ENCODE data around the gene RALGPS2. TPM values are rescaled to one million over a fixed set of nuclear protein-coding genes. Genes with fewer than 3 reads are reported as not detected.

RALGPS2 gene
- total RNA-seq, 1 experiment from 2014 or later: 12.7 TPM

GRCh38 chr1:178918308-178918707 is 193.3 kb downstream of the RALGPS2 start:
- intact Hi-C loops (cut with micrococcal nuclease; ENCODE audit: unreplicated experiment): no loop called here
- ChIA-PET POLR2A (ENCODE audit: low non-redundant PET) (no interaction called here), CTCF (no interaction called here)
- no peaks in the 10 kb centered on the region for H3K27me3 ChIP-seq (replicated peaks; ENCODE audit: insufficient read depth, low read depth, low read length, poor library complexity)
- H3K9me3 ChIP-seq (ENCODE audit: low read depth, low read length, poor library complexity, severe bottlenecking): no peaks in the 10 kb centered on the region
- no peak overlapping the region for H3K4me3 ChIP-seq (ENCODE audit: low read depth, low read length, poor library complexity, severe bottlenecking)
- no peak for TF ChIP-seq EZH2 (IDR thresholded peaks at IDR 0.05; ENCODE audit: borderline replicate concordance, low read depth, low read length, poor library complexity, severe bottlenecking)
- no peak for TF ChIP-seq CTCF (conservative IDR thresholded peaks at IDR 0.05; ENCODE audit: low read depth, low read length)
- no peaks in the 10 kb centered on the region for H3K36me3 ChIP-seq (ENCODE audit: insufficient read depth, low read length, poor library complexity, severe bottlenecking)
- BruUV-seq (replicated peaks): no TSS peak
- no peak for DNase-seq (ENCODE audit: low spot score)
- H3K27ac ChIP-seq (ENCODE audit: low read depth, low read length, poor library complexity, severe bottlenecking): no peak overlapping the region
- no peaks in the 10 kb centered on the region for H3K4me1 ChIP-seq (ENCODE audit: insufficient read depth, low read length, poor library complexity, severe bottlenecking)

- Histone ChIP-seq H3K27me3 (replicated peaks; ENCODE audit: insufficient read depth, low read depth, low read length, poor library complexity) (no peaks in the 10 kb centered on the region), H3K36me3 (ENCODE audit: insufficient read depth, low read length, poor library complexity, severe bottlenecking) (no peaks in the 10 kb centered on the region), H3K9me3 (ENCODE audit: low read depth, low read length, poor library complexity, severe bottlenecking) (no peaks in the 10 kb centered on the region), H3K4me3 (ENCODE audit: low read depth, low read length, poor library complexity, severe bottlenecking) (no peak overlapping the region), H3K4me1 (ENCODE audit: insufficient read depth, low read length, poor library complexity, severe bottlenecking) (no peaks in the 10 kb centered on the region), H3K27ac (ENCODE audit: low read depth, low read length, poor library complexity, severe bottlenecking) (no peak overlapping the region)
- intact Hi-C loops (cut with micrococcal nuclease; ENCODE audit: unreplicated experiment): no loop called here
- CTCF ChIA-PET: no interaction called here
- DNase-seq (ENCODE audit: low spot score): no peak
- BruUV-seq (replicated peaks): no TSS peak
- TF ChIP-seq EZH2 (IDR thresholded peaks at IDR 0.05; ENCODE audit: borderline replicate concordance, low read depth, low read length, poor library complexity, severe bottlenecking) (no peak), CTCF (conservative IDR thresholded peaks at IDR 0.05; ENCODE audit: low read depth, low read length) (no peak)
- POLR2A ChIA-PET (ENCODE audit: low non-redundant PET): no interaction called here
Measured at GRCh38 chr1:178918955-178919354, 193.9 kb downstream of the RALGPS2 start.

- Histone ChIP-seq H3K36me3 (ENCODE audit: insufficient read depth, low read length, poor library complexity, severe bottlenecking) (no peaks in the 10 kb centered on the region), H3K4me3 (ENCODE audit: low read depth, low read length, poor library complexity, severe bottlenecking) (no peak overlapping the region), H3K9me3 (ENCODE audit: low read depth, low read length, poor library complexity, severe bottlenecking) (no peaks in the 10 kb centered on the region), H3K4me1 (ENCODE audit: insufficient read depth, low read length, poor library complexity, severe bottlenecking) (no peaks in the 10 kb centered on the region), H3K27ac (ENCODE audit: low read depth, low read length, poor library complexity, severe bottlenecking) (no peak overlapping the region), H3K27me3 (replicated peaks; ENCODE audit: insufficient read depth, low read depth, low read length, poor library complexity) (no peaks in the 10 kb centered on the region)
- CTCF ChIA-PET: no interaction called here
- no peak for DNase-seq (ENCODE audit: low spot score)
- no peak for TF ChIP-seq CTCF (conservative IDR thresholded peaks at IDR 0.05; ENCODE audit: low read depth, low read length)
- TF ChIP-seq EZH2 (IDR thresholded peaks at IDR 0.05; ENCODE audit: borderline replicate concordance, low read depth, low read length, poor library complexity, severe bottlenecking): no peak
- POLR2A ChIA-PET (ENCODE audit: low non-redundant PET): no interaction called here
- intact Hi-C loops (cut with micrococcal nuclease; ENCODE audit: unreplicated experiment): no loop called here
- BruUV-seq (replicated peaks): no TSS peak
Measured at GRCh38 chr1:178919581-178919980, 194.5 kb downstream of the RALGPS2 start.

Data from A673 (cell line).